HL-60 (cell line): ENCODE results near the gene CFAP210.

ENCODE experiments used
- DNase-seq, 2 experiments: peaks; one replicate each; pipeline ENCODE4 v3.0.0-alpha.2; 2010 to 2020; ENCODE audit warnings: low read depth in 1 of 2, low spot score in 1 of 2
- H3K27ac ChIP-seq: fragments of 250-450 bp; sonication (Bioruptor Pico); replicated peaks from 2 replicates; pipeline ENCODE4 v1.5.1; 2020; ENCODE audit warnings: mild to moderate bottlenecking, moderate library complexity
- H3K27me3 ChIP-seq: fragments of 250-450 bp; sonication (Bioruptor Pico); 2 replicates; pipeline ENCODE4 v1.5.1; 2021; ENCODE audit warnings: mild to moderate bottlenecking, moderate library complexity; ENCODE audit not compliant: insufficient read depth, poor library complexity, severe bottlenecking
- H3K4me3 ChIP-seq: replicated peaks from 2 replicates; pipeline ENCODE4 v1.5.1; 2011; ENCODE audit warnings: mild to moderate bottlenecking, control low read depth, low read length; ENCODE audit not compliant: insufficient read depth
- CTCF ChIP-seq: IDR thresholded peaks from one replicate; pipeline ENCODE4 v1.5.1; 2011; ENCODE audit warnings: low read length, control low read depth, inconsistent platforms; ENCODE audit not compliant: insufficient read depth
- GABPA ChIP-seq: IDR thresholded peaks from 2 replicates; pipeline ENCODE4 v1.6.1; 2012; ENCODE audit warnings: low read depth
- POLR2AphosphoS5 ChIP-seq: IDR thresholded peaks from 2 replicates; pipeline ENCODE4 v1.6.1; 2012; ENCODE audit warnings: low read depth
- REST ChIP-seq: IDR thresholded peaks from 2 replicates; pipeline ENCODE4 v1.6.1; 2012; ENCODE audit warnings: low read depth; ENCODE audit not compliant: insufficient replicate concordance
- SPI1 ChIP-seq: IDR thresholded peaks from 2 replicates; pipeline ENCODE4 v1.6.1; 2012; ENCODE audit warnings: low read depth, mild to moderate bottlenecking, borderline replicate concordance

Gene CFAP210

GRCh38 chr2:169727065-169727464 lies 32.9 kb upstream of the CFAP210 start:
- H3K27me3 ChIP-seq: no peaks in the 10 kb centered on the region
- DNase-seq: no peak
- TF ChIP-seq SPI1 (no peak), POLR2AphosphoS5 (no peak), REST (no peak), GABPA (no peak), CTCF (no peak)
- H3K27ac ChIP-seq: no peak overlapping the region
- no peak overlapping the region for H3K4me3 ChIP-seq

GRCh38 chr2:169721016-169721415 lies 26.8 kb upstream of the CFAP210 start:
- Histone ChIP-seq H3K27me3 (no peaks in the 10 kb centered on the region), H3K4me3 (no peak overlapping the region), H3K27ac (no peak overlapping the region)
- DNase-seq: no peak
- no peak for TF ChIP-seq CTCF
- TF ChIP-seq GABPA: no peak
- TF ChIP-seq POLR2AphosphoS5: no peak
- no peak for TF ChIP-seq SPI1

- no peaks in the 10 kb centered on the region for H3K27me3 ChIP-seq
- no peak overlapping the region for H3K27ac ChIP-seq
- DNase-seq: no peak
- H3K4me3 ChIP-seq: no peak overlapping the region
- no peak for TF ChIP-seq CTCF
- no peak for TF ChIP-seq SPI1
- no peak for TF ChIP-seq GABPA
- no peak for TF ChIP-seq REST
- TF ChIP-seq POLR2AphosphoS5: no peak
Observed at GRCh38 chr2:169718930-169719504, 24.8 kb upstream of the CFAP210 start.

- Histone ChIP-seq H3K27ac (no peak overlapping the region), H3K27me3 (no peaks in the 10 kb centered on the region), H3K4me3 (no peak overlapping the region)
- TF ChIP-seq SPI1 (no peak), POLR2AphosphoS5 (no peak), REST (no peak)
- no peak for DNase-seq
Observed at GRCh38 chr2:169717691-169718063, 23.5 kb upstream of the CFAP210 start.
